RWPE1 (cell line): ENCODE results near the gene CEP44.

Source experiments
- CTCF ChIA-PET: fragments of 350-600 bp; sonication (Branson Sonifier 250); formaldehyde crosslinking; extraction: SDS; loops from one replicate; lab custom pipeline; 2021; lab: Yijun Ruan, JAX
- POLR2A ChIA-PET: fragments of 400-600 bp; formaldehyde crosslinking; extraction: SDS; loops from one replicate; lab custom pipeline; 2020; ENCODE audit warnings: antibody characterized with exemption; ENCODE audit not compliant: low non-redundant PET; lab: Yijun Ruan, JAX
- DNase-seq: peaks from one replicate; pipeline ENCODE4 v3.0.0; 2012; ENCODE audit warnings: low spot score
- H3K27ac ChIP-seq: fragments of 450-650 bp; 2 replicates; pipeline ENCODE4 v1.5.1; 2017
- CTCF ChIP-seq: fragments of 450-650 bp; conservative IDR thresholded peaks from 2 replicates; pipeline ENCODE4 v1.5.1; 2017; ENCODE audit warnings: low read depth, mild to moderate bottlenecking

The CEP44 gene

GRCh38 chr4:174307694-174308093, 24.0 kb downstream of the CEP44 start:
- no peak for TF ChIP-seq CTCF
- DNase-seq: no peak
- H3K27ac ChIP-seq: no peak overlapping the region
- CTCF ChIA-PET: interaction anchor here (0.7 kb wide), 1 partner anchor 31 kb away, joined by 5 read pairs; no protein-coding TSS in a partner anchor
- POLR2A ChIA-PET: no interaction called here

DNA sequence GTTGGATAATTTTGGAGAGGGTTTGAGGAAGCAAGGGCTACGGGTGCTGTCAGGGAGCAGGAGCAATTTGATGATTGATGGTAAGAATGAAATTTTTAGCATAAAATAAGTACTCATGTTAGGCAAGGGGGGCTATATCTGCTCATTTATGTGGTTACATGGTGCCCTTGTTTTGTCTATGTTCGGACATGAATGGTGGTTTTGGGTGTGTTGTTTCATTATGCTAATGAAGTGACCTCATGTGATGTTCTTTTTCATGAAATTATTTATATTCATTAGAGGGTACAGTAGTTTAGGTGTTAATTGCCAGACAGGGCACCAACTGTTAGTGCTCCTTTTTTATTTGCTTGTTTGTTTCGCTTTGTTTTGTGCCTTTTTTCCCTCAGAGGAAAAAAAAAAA, 29.3 kb downstream of the CEP44 start:
- no peak for DNase-seq
- ChIA-PET POLR2A (no interaction called here), CTCF (no interaction called here)
- H3K27ac ChIP-seq: no peak overlapping the region
- no peak for TF ChIP-seq CTCF

DNA sequence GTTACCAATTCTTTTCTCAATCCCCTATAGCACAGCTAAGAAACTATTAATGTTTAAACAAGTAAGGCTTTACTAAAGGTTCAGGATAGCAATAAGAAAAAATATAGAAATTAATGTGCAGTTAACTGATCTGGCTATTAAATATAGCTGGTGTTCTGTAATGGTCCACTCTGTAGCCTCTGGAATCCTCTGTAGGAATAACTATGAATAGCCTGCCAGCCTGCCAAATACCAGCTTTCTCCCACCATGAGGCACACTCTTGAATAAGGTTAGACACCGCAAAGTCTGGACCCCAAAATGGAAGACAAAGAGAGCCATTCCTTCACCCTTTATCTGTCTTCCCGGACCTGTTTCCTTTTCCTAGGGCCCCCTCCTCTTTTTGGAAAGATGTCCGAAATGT, 30.6 kb downstream of the CEP44 start:
- H3K27ac ChIP-seq: no peak overlapping the region
- POLR2A ChIA-PET: interaction anchor here (0.8 kb wide), 1 partner anchor 31 kb away, joined by 3 read pairs; the partner anchor contains the start of genes CEP44 and FBXO8
- CTCF ChIA-PET: no interaction called here
- no peak for DNase-seq
- TF ChIP-seq CTCF: no peak

DNA sequence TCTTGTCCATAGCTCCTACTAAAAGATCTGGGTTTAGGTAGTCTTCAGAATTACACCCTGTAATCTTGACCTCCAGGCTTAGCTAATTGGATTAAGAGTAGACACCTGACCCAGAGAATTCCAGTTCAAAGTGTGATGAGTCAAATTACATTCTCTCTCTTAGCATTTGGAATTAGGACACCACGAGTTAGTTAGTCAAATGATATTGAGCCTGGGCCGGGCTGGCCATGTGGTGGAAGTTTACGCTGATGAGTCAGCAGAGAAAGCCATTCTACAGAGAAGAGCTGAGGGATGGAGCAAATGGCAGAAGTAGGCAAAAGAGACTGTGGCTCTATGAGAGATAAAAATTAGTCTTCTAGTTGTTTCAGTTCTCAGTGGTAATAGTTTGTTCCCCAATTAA, 31.1 kb downstream of the CEP44 start:
- no peak overlapping the region for H3K27ac ChIP-seq
- no peak for TF ChIP-seq CTCF
- ChIA-PET CTCF (interaction anchor here (0.6 kb wide), 1 partner anchor 9 kb away, joined by 5 read pairs; no protein-coding TSS in a partner anchor), POLR2A (interaction anchor here (0.8 kb wide), 1 partner anchor 31 kb away, joined by 3 read pairs; the partner anchor contains the start of genes CEP44 and FBXO8)
- DNase-seq: peak; percentile 61

DNA sequence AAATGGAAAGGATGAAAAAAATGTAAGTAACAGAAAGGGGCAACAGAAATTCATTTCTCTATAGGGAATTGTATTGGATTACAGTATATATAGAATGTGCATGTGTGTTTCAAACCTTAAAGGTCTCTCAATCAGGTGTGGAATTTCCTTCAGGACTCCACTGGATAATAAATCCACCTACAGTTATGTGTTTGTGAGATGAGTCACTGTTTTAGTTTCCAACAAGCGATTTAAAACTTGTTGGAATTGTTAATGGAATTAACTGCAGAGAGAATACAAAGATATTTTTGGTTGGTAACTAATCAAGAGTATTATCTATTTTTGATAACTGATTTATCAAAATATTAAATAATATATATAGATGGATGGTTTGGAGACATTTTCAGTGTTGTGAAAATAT, 32.8 kb downstream of the CEP44 start:
- POLR2A ChIA-PET: no interaction called here
- H3K27ac ChIP-seq: no peak overlapping the region
- TF ChIP-seq CTCF: no peak
- CTCF ChIA-PET: no interaction called here
- peak; percentile 29 for DNase-seq

DNA sequence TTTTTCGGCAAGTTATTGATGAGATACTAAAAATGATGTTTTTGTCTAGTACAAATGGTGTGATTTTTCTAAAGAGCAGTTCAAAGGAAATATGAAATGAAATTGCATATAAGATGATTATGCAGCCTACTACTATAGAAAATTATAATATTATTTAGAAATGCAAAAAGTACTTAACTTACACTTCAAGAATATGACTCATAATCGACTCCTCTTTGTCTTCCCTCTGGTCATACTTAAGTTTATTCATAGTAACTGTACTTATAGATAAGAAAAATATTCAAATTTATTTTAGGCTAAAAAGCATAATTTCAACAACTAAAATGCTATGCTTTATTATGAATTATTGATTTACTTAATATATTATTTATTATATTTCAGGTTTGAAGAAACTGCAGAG, 33.2 kb downstream of the CEP44 start:
- TF ChIP-seq CTCF: no peak
- CTCF ChIA-PET: no interaction called here
- POLR2A ChIA-PET: no interaction called here
- peak; percentile 17 for DNase-seq
- H3K27ac ChIP-seq: no peak overlapping the region
